ENCODE results near the gene ERLIN1.

ERLIN1 gene

GRCh38 chr10:100184840-100185239, 989 bp downstream of the ERLIN1 start:
- DNase-seq (ENCODE audit: low read depth in 1 of 2, low spot score in 1 of 2), result peak in 1 of 2 experiments; percentile 59

GRCh38 chr10:100184426-100184825, 1.4 kb downstream of the ERLIN1 start:
- TF ChIP-seq SPI1 (IDR thresholded peaks at IDR 0.05; ENCODE audit: borderline replicate concordance, low read depth) (no peak), POLR2AphosphoS5 (IDR thresholded peaks at IDR 0.05; ENCODE audit: low read depth) (no peak), CTCF (IDR thresholded peaks at IDR 0.05; ENCODE audit: insufficient read depth, low read length) (no peak), GABPA (IDR thresholded peaks at IDR 0.05; ENCODE audit: low read depth) (no peak), REST (IDR thresholded peaks at IDR 0.05; ENCODE audit: insufficient replicate concordance, low read depth) (no peak)
- H3K4me3 ChIP-seq (replicated peaks; ENCODE audit: insufficient read depth, low read length), result peak overlapping the region; percentile 70
- DNase-seq (ENCODE audit: low read depth in 1 of 2, low spot score in 1 of 2), result no peak
- no peaks in the 10 kb centered on the region for H3K27me3 ChIP-seq (ENCODE audit: insufficient read depth, poor library complexity, severe bottlenecking)
- peak overlapping the region; percentile 97 for H3K27ac ChIP-seq (replicated peaks)

More at GRCh38 chr10:100184840-100185239, 989 bp downstream of the ERLIN1 start:
- TF ChIP-seq CTCF (IDR thresholded peaks at IDR 0.05; ENCODE audit: insufficient read depth, low read length), result no peak
- Histone ChIP-seq H3K4me3 (replicated peaks; ENCODE audit: insufficient read depth, low read length) (peak overlapping the region; percentile 70), H3K27me3 (ENCODE audit: insufficient read depth, poor library complexity, severe bottlenecking) (no peaks in the 10 kb centered on the region), H3K27ac (replicated peaks) (peak overlapping the region; percentile 97)

GRCh38 chr10:100183481-100183880, 2.3 kb downstream of the ERLIN1 start:
- Histone ChIP-seq H3K27me3 (ENCODE audit: insufficient read depth, poor library complexity, severe bottlenecking) (no peaks in the 10 kb centered on the region), H3K27ac (replicated peaks) (peak overlapping the region; percentile 97), H3K4me3 (replicated peaks; ENCODE audit: insufficient read depth, low read length) (peak overlapping the region; percentile 70)
- peak; percentile 86 for DNase-seq (ENCODE audit: low read depth in 1 of 2, low spot score in 1 of 2)
- TF ChIP-seq POLR2AphosphoS5 (IDR thresholded peaks at IDR 0.05; ENCODE audit: low read depth) (peak; percentile 74; the same call in 1 of the 2 replicates), GABPA (IDR thresholded peaks at IDR 0.05; ENCODE audit: low read depth) (no peak)

- Histone ChIP-seq H3K27me3 (ENCODE audit: insufficient read depth, poor library complexity, severe bottlenecking) (no peaks in the 10 kb centered on the region), H3K27ac (replicated peaks) (peak overlapping the region; percentile 97), H3K4me3 (replicated peaks; ENCODE audit: insufficient read depth, low read length) (peak overlapping the region; percentile 70)
- TF ChIP-seq REST (IDR thresholded peaks at IDR 0.05; ENCODE audit: insufficient replicate concordance, low read depth) (no peak), POLR2AphosphoS5 (IDR thresholded peaks at IDR 0.05; ENCODE audit: low read depth) (no peak), GABPA (IDR thresholded peaks at IDR 0.05; ENCODE audit: low read depth) (no peak), CTCF (IDR thresholded peaks at IDR 0.05; ENCODE audit: insufficient read depth, low read length) (no peak), SPI1 (IDR thresholded peaks at IDR 0.05; ENCODE audit: borderline replicate concordance, low read depth) (no peak)
- no peak for DNase-seq (ENCODE audit: low read depth in 1 of 2, low spot score in 1 of 2)
Observed at GRCh38 chr10:100182908-100183307, 2.9 kb downstream of the ERLIN1 start.

Data from HL-60 (cell line).